Pancreas (tissue), 10 donors: ENCODE data around the gene IRF4. TPM values are rescaled to one million over a fixed set of nuclear protein-coding genes. Genes with fewer than 3 reads are reported as not detected.

Source experiments
- ATAC-seq, 4 donors: fragments of 200-7000 bp; cut with Tn5 transposase; one replicate each; pipeline versions ENCODE4 v1.8.0 to v1.9.1; 2020; ENCODE audit warnings: mild to moderate bottlenecking in 4 of 4, moderate library complexity in 4 of 4
- DNase-seq, 6 donors: peaks; one replicate each; pipeline ENCODE4 v3.0.0-alpha.2; 2020
- FAIRE-seq: peaks from 2 replicates; lab custom pipeline; 2012; peaks lifted over from hg19 to GRCh38; lab: Jason Lieb, UNC
- H3K27ac ChIP-seq, 4 donors: fragments of 200-600 bp; sonication (generic); 1 replicate in 3 of 4; 2 replicates in 1 of 4; pipeline versions ENCODE4 v1.5.0 to v1.8.0; 2020
- H3K27me3 ChIP-seq, 4 donors: fragments of 200-600 bp; one replicate each; pipeline ENCODE4 v1.8.0; 2021
- H3K36me3 ChIP-seq, 3 donors: fragments of 200-600 bp; sonication (generic) in 1 of 3; one replicate each; pipeline versions ENCODE4 v1.5.0 to v1.8.0; 2020 to 2021
- H3K4me1 ChIP-seq, 3 donors: fragments of 200-600 bp; one replicate each; pipeline ENCODE4 v1.8.0; 2021
- H3K4me3 ChIP-seq, 4 donors: fragments of 200-600 bp; sonication (generic) in 2 of 4; one replicate each; pipeline versions ENCODE4 v1.5.0 to v1.8.0; 2020 to 2021
- H3K9me3 ChIP-seq, 4 donors: fragments of 200-600 bp; one replicate each; pipeline ENCODE4 v1.8.0; 2021
- WGBS, 2 donors: extraction: QIAGEN DNeasy Blood & Tissue Kit; methylation state at CpG; one replicate each; pipeline ENCODE4 v1.1.7; 2013; 5-methylcytosine and 5-hydroxymethylcytosine counted together
- intact Hi-C, 3 donors: fragments of 100-400 bp; cut with DNase I; formaldehyde crosslinking; loops; one replicate each; pipeline versions ENCODE4 v1.11.1 to v1.14.2; 2022
- polyA plus RNA-seq, 2 donors: library from polyadenylated mRNA; stranded (reverse); fragments of 200-250 nt; gene quantifications; one replicate each; pipeline ENCODE4 v1.2.3, GENCODE V29; 2013
- total RNA-seq, 6 donors: library from RNA; stranded (reverse); fragmentation: NEBNext Ultra II Directional in 4 of 6; extraction: Animal tissue kit (Norgen Biotek cat#: 25700) in 4 of 6; gene quantifications; one replicate each; pipeline versions ENCODE4 v1.2.1 to v1.2.4, GENCODE V29; 2021 to 2023
- TF ChIP-seq, protein P1 (sequence below), 4 donors: fragments of 200-600 bp; sonication (generic) in 3 of 4; IDR thresholded peaks; one replicate each; pipeline versions ENCODE4 v1.5.0 to v1.8.0; 2021; ENCODE audit warnings: antibody characterized with exemption in 4 of 4
- donor health status: healthy with polysubstance abuse.
- donor health status: DM: no; HTN: no; CAD: no; lungs with moderate emphysema.
- donor health status: DM: no; HTN: no; CAD: no.
- donor health status: control.
- donor health status: control.
- donor health status: Bipolar disorder and iron deficiency.
- donor health status: DM: yes; HTN: yes; CAD: no.
- donor health status: DM: no; HTN: no; CAD: no.
- donor health status: DM: no; HTN: no; CAD: no.
- donor health status: DM: yes; HTN: yes; CAD: no.

IRF4 gene
- total and polyA plus RNA-seq, 8 donors: 0.04 to 3.8 (median 0.44) TPM

- intact Hi-C loops: no loop called here
- Histone ChIP-seq H3K27ac (no peak overlapping the region), H3K4me3 (no peak overlapping the region), H3K36me3 (no peaks in the 10 kb centered on the region), H3K27me3 (peaks cover 0 to 14% (median 4%) of the 10 kb centered on the region in 4 donors), H3K9me3 (no peaks in the 10 kb centered on the region), H3K4me1 (no peaks in the 10 kb centered on the region)
- FAIRE-seq (no peak), DNase-seq (peak in 1 of 6 donors; percentile 65), ATAC-seq (no peak)
- TF ChIP-seq, protein P1, sequence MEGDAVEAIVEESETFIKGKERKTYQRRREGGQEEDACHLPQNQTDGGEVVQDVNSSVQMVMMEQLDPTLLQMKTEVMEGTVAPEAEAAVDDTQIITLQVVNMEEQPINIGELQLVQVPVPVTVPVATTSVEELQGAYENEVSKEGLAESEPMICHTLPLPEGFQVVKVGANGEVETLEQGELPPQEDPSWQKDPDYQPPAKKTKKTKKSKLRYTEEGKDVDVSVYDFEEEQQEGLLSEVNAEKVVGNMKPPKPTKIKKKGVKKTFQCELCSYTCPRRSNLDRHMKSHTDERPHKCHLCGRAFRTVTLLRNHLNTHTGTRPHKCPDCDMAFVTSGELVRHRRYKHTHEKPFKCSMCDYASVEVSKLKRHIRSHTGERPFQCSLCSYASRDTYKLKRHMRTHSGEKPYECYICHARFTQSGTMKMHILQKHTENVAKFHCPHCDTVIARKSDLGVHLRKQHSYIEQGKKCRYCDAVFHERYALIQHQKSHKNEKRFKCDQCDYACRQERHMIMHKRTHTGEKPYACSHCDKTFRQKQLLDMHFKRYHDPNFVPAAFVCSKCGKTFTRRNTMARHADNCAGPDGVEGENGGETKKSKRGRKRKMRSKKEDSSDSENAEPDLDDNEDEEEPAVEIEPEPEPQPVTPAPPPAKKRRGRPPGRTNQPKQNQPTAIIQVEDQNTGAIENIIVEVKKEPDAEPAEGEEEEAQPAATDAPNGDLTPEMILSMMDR (IDR thresholded peaks at IDR 0.05): no peak
- WGBS, 2 donors: 66 to 78% methylated on average over 28 of the region's 28 CpGs
Observed at GRCh38 chr6:379410-380181, 12.0 kb upstream of the IRF4 start.

- 67 to 73% methylated on average over 26 of the region's 26 CpGs for WGBS, 2 donors
- ATAC-seq (peak in 1 of 4 donors; percentile 15), FAIRE-seq (no peak), DNase-seq (peak in 1 of 6 donors; percentile 53)
- Histone ChIP-seq H3K36me3 (no peaks in the 10 kb centered on the region), H3K27ac (no peak overlapping the region), H3K9me3 (no peaks in the 10 kb centered on the region), H3K4me3 (no peak overlapping the region), H3K27me3 (peaks cover 0 to 14% (median 4%) of the 10 kb centered on the region in 4 donors), H3K4me1 (no peaks in the 10 kb centered on the region)
- TF ChIP-seq, protein P1 (IDR thresholded peaks at IDR 0.05): no peak
- intact Hi-C loops: no loop called here
Observed at GRCh38 chr6:380234-381218, 11.0 kb upstream of the IRF4 start.

GRCh38 chr6:381742-382461, 9.7 kb upstream of the IRF4 start:
- WGBS, 2 donors: 75 to 81% methylated on average over 17 of the region's 17 CpGs
- H3K27me3 ChIP-seq: peaks cover 0 to 14% (median 4%) of the 10 kb centered on the region in 4 donors

More at GRCh38 chr6:381742-382461, 9.7 kb upstream of the IRF4 start:
- Histone ChIP-seq H3K36me3 (no peaks in the 10 kb centered on the region), H3K9me3 (no peaks in the 10 kb centered on the region), H3K4me1 (no peaks in the 10 kb centered on the region), H3K4me3 (no peak overlapping the region), H3K27ac (no peak overlapping the region)
- TF ChIP-seq, protein P1 (IDR thresholded peaks at IDR 0.05): no peak
- FAIRE-seq (no peak), DNase-seq (peak in 1 of 6 donors; percentile 56), ATAC-seq (no peak)
- intact Hi-C loops: no loop called here
